CMK (cell line): ENCODE data around the gene NAPB.

Experiments
- DNase-seq: peaks from one replicate; pipeline ENCODE4 v3.0.0-alpha.2; 2010; ENCODE audit warnings: low read depth

The NAPB gene

DNA sequence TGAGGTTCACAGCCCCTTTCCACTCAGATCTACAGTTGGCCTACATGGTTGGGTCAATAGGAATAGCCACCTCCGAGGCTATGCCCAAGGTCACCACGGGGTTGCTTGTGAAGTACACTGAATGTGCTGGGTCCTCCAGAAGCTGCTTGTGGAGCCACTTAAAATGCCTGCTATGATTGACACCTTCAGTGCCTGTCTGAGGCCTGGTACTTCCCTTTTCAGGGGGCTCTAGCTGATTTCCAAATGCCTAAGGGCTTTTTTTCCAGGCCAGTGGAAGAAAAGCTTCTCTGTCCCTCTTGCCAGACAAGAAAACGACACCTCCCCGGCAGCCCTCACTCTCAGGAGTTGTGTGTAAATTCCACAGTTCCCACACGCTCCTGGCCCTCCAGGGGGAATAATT lies 77.0 kb downstream of the NAPB start:
- DNase-seq: no peak

DNA sequence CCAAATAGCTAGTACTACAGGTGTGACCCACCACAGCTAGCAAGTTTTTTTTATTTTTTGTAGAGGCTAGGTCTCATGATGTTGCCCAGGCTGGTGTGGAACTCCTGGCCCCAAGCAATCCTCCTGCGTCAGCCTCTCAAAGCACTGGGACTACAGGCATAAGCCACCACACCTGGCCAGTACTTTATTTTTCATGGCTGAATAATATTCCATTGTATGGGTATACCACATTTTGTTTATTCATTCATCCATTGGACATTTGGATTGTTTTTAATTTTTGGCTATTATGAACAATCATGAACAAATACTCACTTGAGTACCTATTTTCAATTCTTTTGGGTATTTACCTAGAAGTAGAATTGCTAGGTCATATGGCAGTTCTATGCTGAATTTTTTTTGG lies 77.7 kb downstream of the NAPB start:
- no peak for DNase-seq

DNA sequence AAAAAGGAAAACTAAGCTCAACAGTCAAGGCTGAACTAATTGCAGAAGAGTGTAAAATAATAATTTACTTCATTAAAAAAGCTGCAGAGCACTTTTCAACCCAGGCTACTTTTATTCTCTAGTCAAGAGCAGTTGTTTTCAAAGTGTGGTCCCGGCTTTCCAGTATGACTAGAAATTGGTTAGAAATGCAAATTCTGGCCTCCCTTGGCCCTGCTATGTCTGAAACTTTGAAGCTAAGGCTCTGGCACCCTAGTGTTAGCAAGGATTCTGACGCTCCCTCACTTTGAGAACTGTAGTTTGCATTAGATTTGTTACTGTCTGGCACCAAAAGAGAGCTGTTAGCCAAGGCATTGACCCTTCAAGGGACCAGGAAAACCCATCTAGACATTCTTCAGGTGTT lies 80.2 kb downstream of the NAPB start:
- DNase-seq: no peak

- no peak for DNase-seq
Observed at GRCh38 chr20:23340524-23340923, 80.8 kb downstream of the NAPB start.

- DNase-seq: no peak
Observed at GRCh38 chr20:23339986-23340385, 81.3 kb downstream of the NAPB start.

- DNase-seq: no peak
Observed at GRCh38 chr20:23337312-23337711, 84.0 kb downstream of the NAPB start.

DNA sequence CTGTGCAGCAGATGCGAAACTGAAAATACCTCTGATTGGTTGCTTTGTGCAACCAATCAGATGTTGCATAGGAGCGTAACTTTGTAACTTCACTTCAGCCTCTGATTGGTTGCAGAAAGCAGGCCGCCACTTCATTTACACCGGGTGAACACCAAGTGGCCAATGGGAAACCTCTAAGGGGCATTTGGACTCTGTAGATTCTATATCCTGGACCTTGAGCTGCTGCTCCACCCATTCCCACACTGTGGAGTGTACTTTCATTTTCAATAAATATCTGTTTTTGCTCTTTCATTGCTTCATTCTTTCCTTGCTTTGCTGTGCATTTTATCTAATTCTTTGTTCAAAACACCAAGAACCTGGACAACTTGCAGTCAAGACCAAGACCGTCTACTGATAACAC lies 84.8 kb downstream of the NAPB start:
- no peak for DNase-seq

- DNase-seq: no peak
Observed at GRCh38 chr20:23335521-23335920, 85.8 kb downstream of the NAPB start.

GRCh38 chr20:23334111-23334510 lies 87.2 kb downstream of the NAPB start:
- no peak for DNase-seq

DNA sequence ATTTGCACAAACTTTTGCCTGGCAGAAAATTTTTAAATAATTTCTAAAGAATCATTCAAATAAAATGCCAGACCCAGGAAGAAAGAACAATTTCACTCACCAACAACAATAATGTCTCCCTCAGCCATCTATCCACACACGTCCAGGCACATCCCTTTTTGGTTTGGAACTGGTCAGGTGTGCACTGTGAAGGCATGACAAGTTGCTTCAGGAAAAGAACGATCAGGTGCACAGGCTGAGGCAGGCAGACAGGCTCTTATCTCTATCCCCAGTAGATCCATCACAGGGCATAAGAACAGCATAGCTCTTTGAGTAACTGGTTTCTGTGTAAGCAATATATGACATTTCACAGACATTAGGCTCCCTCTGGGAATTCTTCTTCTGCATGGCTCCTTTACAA lies 88.8 kb downstream of the NAPB start:
- DNase-seq: no peak

- DNase-seq: no peak
Observed at GRCh38 chr20:23331450-23332350, 89.6 kb downstream of the NAPB start.

DNA sequence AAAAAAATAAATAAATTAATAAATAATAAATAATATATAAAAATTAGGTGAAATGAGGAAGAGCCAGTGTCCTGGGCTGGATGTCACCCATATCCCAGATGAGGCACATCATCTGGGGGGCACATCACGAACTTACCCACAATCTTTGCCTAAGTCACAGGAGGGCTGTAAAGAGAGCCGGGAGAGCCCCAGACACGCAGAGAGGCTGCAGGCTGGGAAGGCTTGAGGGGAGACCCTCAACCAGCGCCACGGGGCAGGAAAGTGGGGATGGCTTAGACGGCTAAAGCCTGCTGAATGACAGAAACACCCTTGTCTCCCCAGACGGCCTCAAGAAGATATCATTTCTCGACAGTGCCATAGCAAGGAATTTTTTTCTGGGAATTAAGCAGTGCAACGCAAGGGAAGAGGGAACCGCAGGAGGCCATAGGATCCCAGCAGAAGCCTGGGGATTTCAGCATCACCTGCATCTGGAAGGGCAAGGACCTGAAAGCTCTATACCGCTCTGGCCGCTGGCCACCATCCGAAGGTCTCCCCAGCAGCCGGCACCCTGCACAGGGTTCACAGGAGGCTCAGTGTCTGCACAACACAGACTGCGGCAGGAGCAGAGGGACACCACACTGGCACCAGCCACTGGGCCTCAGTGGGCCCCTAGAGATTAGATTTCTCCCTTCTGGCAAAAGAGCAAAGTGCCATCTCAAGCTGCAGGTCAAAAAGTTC lies 93.5 kb downstream of the NAPB start:
- DNase-seq: no peak

DNA sequence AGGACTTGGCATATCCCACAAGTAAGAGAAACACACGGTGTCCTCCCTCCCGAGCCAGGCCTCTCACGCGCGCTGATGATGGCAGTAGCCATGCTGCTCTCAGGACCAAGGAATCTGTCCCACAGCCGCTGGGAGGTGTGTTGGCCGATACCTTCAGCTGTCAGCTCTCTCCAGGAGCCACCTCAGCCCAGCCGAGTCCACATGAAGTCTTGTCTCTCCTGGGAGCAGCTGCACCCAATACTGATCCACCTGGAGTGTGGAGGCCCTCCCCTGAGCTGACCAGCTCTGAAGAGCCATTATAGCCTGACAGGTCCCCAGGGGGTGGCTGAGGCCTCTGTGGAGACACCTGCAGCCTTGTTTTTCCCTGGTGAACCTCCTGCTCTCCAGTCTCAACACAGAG lies 94.5 kb downstream of the NAPB start:
- DNase-seq: no peak

- DNase-seq: no peak
Observed at GRCh38 chr20:23325107-23325506, 96.2 kb downstream of the NAPB start.
